Measurements from ENCODE around the gene VSTM4.

VSTM4 gene

DNA sequence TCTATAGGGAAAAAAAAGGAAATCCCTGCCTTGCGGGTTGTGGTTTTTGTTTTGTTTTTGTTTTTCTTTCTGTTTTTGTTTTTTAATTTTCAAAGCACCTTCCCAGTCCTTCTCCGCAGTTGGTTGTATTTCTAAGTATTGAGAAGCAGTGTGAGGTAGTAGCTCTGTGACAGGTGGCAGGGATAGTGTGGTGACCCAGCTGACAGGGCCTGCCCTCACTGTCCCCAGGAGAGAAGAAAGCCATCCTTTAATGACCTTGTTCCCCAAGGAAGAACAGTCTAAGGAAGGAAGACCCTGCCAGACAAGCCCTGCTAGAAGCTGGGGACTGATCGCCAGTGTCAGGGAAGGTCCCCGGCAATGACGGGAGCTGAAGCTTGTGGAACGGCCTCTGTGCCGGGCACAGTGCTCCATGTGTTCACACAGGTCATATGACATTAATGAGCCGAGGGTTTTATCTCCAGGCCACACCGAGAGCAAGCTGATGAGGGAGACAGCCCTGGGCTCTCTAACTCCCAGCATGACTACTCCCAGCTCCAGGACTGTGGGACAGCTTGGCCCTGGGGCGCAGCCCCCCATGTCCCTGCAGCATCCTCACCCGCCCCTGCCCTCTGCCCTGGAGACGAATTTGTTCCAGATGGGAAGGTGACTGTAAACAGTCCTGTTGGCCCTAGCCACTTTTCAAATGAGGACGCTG is 106.7 kb downstream of the VSTM4 start:
- Histone ChIP-seq H3K4me2 (ENCODE audit: low read length) (no peak overlapping the region), H4K20me1 (ENCODE audit: insufficient read depth, low read length) (no peaks in the 10 kb centered on the region), H3K9ac (ENCODE audit: low read length) (no peak overlapping the region), H3K9me3 (ENCODE audit: insufficient read depth, low read length) (no peaks in the 10 kb centered on the region), H2AFZ (ENCODE audit: low read depth, low read length) (no peak overlapping the region), H3K27ac (ENCODE audit: low read length) (no peak overlapping the region), H3K27me3 (ENCODE audit: low read depth, low read length) (no peaks in the 10 kb centered on the region), H3K79me2 (ENCODE audit: low read length) (no peaks in the 10 kb centered on the region), H3K4me3 (ENCODE audit: low read length) (no peak overlapping the region), H3K4me1 (ENCODE audit: low read length) (peaks cover 13% of the 10 kb centered on the region), H3K36me3 (replicated peaks; ENCODE audit: low read depth, low read length) (no peaks in the 10 kb centered on the region)
- no peak for TF ChIP-seq EZH2phosphoT487 (IDR thresholded peaks at IDR 0.05; ENCODE audit: low read depth)
- TF ChIP-seq, protein P1, sequence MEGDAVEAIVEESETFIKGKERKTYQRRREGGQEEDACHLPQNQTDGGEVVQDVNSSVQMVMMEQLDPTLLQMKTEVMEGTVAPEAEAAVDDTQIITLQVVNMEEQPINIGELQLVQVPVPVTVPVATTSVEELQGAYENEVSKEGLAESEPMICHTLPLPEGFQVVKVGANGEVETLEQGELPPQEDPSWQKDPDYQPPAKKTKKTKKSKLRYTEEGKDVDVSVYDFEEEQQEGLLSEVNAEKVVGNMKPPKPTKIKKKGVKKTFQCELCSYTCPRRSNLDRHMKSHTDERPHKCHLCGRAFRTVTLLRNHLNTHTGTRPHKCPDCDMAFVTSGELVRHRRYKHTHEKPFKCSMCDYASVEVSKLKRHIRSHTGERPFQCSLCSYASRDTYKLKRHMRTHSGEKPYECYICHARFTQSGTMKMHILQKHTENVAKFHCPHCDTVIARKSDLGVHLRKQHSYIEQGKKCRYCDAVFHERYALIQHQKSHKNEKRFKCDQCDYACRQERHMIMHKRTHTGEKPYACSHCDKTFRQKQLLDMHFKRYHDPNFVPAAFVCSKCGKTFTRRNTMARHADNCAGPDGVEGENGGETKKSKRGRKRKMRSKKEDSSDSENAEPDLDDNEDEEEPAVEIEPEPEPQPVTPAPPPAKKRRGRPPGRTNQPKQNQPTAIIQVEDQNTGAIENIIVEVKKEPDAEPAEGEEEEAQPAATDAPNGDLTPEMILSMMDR (IDR thresholded peaks at IDR 0.05; ENCODE audit: low read depth, low read length): no peak

DNA sequence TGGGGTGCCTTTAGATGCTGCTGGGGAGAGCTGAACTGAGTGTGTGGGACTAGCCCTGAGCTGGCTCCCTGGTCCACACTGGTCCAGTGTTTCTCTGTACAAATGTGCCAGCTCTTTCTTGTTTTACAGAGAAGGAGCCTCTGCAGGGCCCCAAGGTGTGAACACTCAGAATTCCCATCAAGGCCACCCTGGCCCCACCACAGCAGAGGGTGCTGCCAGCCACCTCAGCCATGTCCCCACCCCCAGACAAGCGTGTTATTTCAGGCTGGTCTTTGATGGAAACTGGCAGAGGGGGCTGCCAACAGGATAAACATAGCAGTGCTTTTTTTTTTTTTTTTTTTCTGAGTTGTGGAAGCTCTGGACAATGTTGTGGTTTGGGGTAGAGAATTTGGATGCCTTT is 107.2 kb downstream of the VSTM4 start:
- Histone ChIP-seq H3K9me3 (ENCODE audit: insufficient read depth, low read length) (no peaks in the 10 kb centered on the region), H4K20me1 (ENCODE audit: insufficient read depth, low read length) (no peaks in the 10 kb centered on the region), H3K4me2 (ENCODE audit: low read length) (no peak overlapping the region), H3K27me3 (ENCODE audit: low read depth, low read length) (no peaks in the 10 kb centered on the region), H3K4me3 (ENCODE audit: low read length) (no peak overlapping the region), H3K9ac (ENCODE audit: low read length) (no peak overlapping the region), H2AFZ (ENCODE audit: low read depth, low read length) (no peak overlapping the region), H3K79me2 (ENCODE audit: low read length) (no peaks in the 10 kb centered on the region), H3K4me1 (ENCODE audit: low read length) (peaks cover 8% of the 10 kb centered on the region), H3K27ac (ENCODE audit: low read length) (no peak overlapping the region), H3K36me3 (replicated peaks; ENCODE audit: low read depth, low read length) (no peaks in the 10 kb centered on the region)
- no peak for TF ChIP-seq EZH2phosphoT487 (IDR thresholded peaks at IDR 0.05; ENCODE audit: low read depth)
- TF ChIP-seq, protein P1 (IDR thresholded peaks at IDR 0.05; ENCODE audit: low read depth, low read length): no peak

DNA sequence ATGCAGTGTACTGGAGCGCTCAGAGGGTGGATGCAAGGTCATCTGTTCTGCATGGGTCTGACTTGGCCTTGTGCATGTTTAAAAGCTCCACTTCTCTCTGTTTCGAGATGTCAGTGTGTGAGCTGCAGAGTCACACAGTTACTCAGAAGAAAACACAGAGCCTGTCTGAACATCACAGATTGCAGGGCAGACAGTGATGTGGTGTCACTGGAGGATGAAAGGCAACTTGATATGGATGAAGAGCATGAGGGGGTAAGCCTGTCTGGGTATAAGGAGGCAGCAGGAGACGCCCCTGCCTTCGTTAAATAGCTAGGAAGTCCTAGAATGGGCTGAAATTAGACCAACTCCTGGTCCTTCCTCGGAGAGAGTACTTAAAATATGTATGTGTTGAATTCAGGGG is 108.2 kb downstream of the VSTM4 start:
- H2AFZ ChIP-seq (ENCODE audit: low read depth, low read length): no peak overlapping the region

DNA sequence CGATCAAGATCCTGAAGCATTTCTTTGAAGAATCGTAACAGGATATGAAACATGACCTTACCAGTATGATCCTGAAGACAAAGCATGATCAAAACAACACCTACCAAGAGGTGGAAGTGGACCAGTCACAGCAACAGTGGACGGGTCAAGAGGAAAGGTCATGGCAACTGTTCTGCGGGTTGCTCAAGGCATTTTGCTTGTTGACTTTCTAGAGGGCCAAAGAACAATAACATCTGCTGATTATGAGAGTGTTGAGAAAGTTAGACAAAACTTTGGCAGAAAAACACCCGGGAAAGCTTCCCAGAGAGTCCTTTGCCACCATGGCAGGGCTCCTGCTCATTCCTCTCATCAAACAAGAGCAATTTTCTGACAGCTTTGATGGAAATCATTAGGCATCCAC is 110.1 kb downstream of the VSTM4 start:
- Histone ChIP-seq H4K20me1 (ENCODE audit: insufficient read depth, low read length) (no peaks in the 10 kb centered on the region), H3K9ac (ENCODE audit: low read length) (no peak overlapping the region), H2AFZ (ENCODE audit: low read depth, low read length) (no peak overlapping the region), H3K79me2 (ENCODE audit: low read length) (no peaks in the 10 kb centered on the region), H3K4me3 (ENCODE audit: low read length) (no peak overlapping the region), H3K36me3 (replicated peaks; ENCODE audit: low read depth, low read length) (no peaks in the 10 kb centered on the region), H3K27ac (ENCODE audit: low read length) (no peak overlapping the region), H3K27me3 (ENCODE audit: low read depth, low read length) (no peaks in the 10 kb centered on the region), H3K4me2 (ENCODE audit: low read length) (no peak overlapping the region), H3K9me3 (ENCODE audit: insufficient read depth, low read length) (no peaks in the 10 kb centered on the region), H3K4me1 (ENCODE audit: low read length) (no peaks in the 10 kb centered on the region)
- no peak for TF ChIP-seq EZH2phosphoT487 (IDR thresholded peaks at IDR 0.05; ENCODE audit: low read depth)
- TF ChIP-seq, protein P1 (IDR thresholded peaks at IDR 0.05; ENCODE audit: low read depth, low read length): no peak

More for the DNA sequence above, 108.2 kb downstream of the VSTM4 start:
- Histone ChIP-seq H3K4me3 (ENCODE audit: low read length) (no peak overlapping the region), H3K27ac (ENCODE audit: low read length) (no peak overlapping the region), H3K4me1 (ENCODE audit: low read length) (no peaks in the 10 kb centered on the region), H3K4me2 (ENCODE audit: low read length) (no peak overlapping the region), H4K20me1 (ENCODE audit: insufficient read depth, low read length) (no peaks in the 10 kb centered on the region), H3K9ac (ENCODE audit: low read length) (no peak overlapping the region), H3K79me2 (ENCODE audit: low read length) (no peaks in the 10 kb centered on the region), H3K27me3 (ENCODE audit: low read depth, low read length) (no peaks in the 10 kb centered on the region), H3K9me3 (ENCODE audit: insufficient read depth, low read length) (no peaks in the 10 kb centered on the region), H3K36me3 (replicated peaks; ENCODE audit: low read depth, low read length) (no peaks in the 10 kb centered on the region)
- no peak for TF ChIP-seq EZH2phosphoT487 (IDR thresholded peaks at IDR 0.05; ENCODE audit: low read depth)
- TF ChIP-seq, protein P1 (IDR thresholded peaks at IDR 0.05; ENCODE audit: low read depth, low read length): no peak

Data from OCI-LY3 (cell line).